ENCODE measurements around the gene AGR2.
A peak's percentile ranks its signal among the peaks of the same experiment; 100 is the strongest.

AGR2 gene

DNA sequence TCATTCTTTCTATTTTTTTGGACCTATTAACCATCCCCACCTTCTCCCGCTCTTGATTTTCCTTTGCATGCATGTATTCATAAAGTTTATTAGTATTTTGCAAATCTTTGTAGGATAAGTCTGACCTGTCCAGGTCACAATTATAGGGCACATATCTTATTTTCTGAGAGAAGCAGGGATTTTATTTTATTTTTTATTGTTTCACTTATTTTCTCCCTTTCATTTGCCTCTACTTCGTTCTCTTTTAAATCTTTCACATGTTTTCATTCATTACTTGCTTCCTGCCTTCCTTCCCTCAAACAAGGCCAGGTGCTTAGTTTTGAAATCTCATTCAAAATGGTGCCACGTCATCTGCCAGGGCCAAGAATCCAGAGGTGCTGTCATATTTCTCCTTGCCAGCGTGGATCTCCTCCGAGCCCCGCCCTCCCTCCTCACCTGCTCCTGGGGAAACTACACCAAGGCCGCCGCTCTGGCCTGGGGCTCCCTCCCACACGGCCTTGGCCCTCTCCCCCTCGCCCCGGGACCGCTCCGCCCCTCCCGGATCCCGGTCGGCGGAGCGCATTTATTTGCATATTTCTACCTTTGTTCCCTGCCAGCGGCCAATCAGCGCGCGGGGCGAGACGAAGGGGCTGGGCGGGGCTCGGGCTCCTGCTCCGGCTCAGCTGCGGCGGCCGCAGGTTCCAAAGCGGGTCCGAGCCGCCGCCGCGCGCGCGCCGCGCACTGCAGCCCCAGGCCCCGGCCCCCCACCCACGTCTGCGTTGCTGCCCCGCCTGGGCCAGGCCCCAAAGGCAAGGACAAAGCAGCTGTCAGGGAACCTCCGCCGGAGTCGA, 51.5 kb downstream of the AGR2 start, which contains the start of gene TSPAN13:
TSS of gene TSPAN13 (plus strand) at position 654 of the 830 bp plus-strand sequence. CDS start 213 bp downstream, outside the sequence.
- H3K4me3 ChIP-seq (ENCODE audit: low read length): peak within 1 kb of the TSS; percentile 50
- TF ChIP-seq ZNF274 (IDR thresholded peaks at IDR 0.05; ENCODE audit: low read depth, low read length): no peak

DNA sequence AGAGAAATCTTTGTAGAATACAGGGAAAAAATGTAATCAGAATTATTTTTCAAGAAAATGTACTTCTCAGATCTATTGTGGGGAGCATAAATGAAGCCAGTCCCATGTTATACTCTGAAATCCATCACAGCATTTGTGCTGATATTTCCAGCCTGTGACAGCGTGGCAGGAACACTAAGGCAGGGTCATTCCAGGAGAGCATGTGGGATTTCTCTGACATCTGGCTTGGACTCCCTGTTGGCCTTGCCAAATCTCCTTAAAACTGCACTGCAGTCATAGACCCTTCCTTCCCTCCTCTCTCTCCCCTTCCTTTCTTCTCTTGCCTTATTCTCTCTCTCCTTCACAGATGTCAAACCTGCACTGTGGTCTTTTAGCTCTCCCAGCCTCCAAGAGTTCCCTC, 57.7 kb downstream of the AGR2 start:
- no peak overlapping the region for H3K4me3 ChIP-seq (ENCODE audit: low read length)
- TF ChIP-seq ZNF274 (IDR thresholded peaks at IDR 0.05; ENCODE audit: low read depth, low read length): no peak

DNA sequence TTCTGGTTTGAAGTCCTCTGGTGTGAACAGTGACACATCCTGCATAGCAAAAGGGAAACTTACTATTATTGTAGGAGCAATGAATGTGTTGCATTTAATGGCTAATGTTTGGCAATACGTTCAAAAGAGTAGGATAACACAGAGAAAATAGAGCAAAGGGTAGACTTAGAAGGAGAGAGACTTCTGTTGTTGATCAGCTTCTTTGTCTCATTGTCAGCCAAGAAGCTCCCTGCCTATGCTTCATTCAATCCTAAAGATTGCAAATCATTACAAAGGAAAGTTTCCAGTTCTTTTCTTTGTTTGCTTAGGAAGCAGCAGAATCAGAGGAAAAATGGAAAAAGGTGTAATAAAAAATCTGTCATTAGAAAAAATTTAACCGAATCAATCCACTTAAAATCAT, 59.2 kb downstream of the AGR2 start:
- no peak for TF ChIP-seq ZNF274 (IDR thresholded peaks at IDR 0.05; ENCODE audit: low read depth, low read length)
- H3K4me3 ChIP-seq (ENCODE audit: low read length): no peak overlapping the region

DNA sequence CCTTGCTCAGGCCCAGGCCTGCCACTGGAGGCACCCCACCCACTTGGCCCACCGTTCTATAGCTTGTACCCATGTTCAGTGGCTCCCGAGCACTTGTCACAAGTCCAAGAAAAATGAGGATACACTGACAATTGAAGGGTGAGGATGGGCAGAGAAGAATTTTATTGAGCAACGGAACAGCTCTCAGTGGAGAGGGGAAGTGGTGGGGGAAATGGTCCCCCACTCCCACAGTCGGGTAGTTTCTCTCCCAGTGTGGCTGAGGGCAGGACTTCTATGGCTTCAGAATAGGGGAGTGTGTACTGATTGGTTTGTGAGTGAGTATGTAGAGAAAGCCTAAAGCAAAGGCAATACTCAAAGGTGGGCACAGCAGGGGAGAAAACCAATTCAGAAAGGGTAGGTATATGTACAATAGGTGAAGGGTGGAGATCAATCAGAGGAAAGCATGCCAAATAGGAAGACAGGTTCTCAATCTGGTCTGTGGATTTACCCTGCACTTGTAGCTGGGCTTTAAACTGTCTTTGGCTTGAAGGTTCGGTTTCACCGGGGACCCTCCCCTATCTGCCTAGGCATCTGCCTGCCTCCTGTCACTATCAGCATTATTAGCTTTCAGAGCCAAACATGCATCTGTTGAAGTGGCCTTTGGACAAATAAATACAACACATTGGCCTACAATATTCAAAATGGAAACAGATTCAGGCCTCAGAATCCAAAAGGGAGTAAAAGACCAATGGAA, 60.1 kb downstream of the AGR2 start:
- no peak for TF ChIP-seq ZNF274 (IDR thresholded peaks at IDR 0.05; ENCODE audit: low read depth, low read length)
- H3K4me3 ChIP-seq (ENCODE audit: low read length): no peak overlapping the region

DNA sequence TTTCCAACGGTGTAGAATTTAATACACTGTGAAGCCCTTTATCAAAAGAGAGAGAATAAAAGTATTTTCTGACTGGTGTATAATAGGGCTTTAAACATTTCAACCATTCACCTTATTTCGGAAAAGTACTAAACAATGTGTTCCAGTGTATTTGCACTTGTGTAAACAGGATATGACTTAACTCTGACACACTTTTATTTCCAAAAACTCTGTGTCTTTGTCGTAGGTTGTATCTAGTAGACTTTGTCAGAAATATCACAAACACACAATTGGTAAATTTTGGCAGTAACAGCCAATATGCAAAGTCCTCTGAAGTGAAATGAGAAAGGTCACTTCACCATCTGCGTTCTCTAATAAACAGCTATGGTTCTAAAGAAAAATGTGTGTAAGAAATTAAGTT, 61.6 kb downstream of the AGR2 start:
- H3K4me3 ChIP-seq (ENCODE audit: low read length): no peak overlapping the region
- TF ChIP-seq ZNF274 (IDR thresholded peaks at IDR 0.05; ENCODE audit: low read depth, low read length): no peak

DNA sequence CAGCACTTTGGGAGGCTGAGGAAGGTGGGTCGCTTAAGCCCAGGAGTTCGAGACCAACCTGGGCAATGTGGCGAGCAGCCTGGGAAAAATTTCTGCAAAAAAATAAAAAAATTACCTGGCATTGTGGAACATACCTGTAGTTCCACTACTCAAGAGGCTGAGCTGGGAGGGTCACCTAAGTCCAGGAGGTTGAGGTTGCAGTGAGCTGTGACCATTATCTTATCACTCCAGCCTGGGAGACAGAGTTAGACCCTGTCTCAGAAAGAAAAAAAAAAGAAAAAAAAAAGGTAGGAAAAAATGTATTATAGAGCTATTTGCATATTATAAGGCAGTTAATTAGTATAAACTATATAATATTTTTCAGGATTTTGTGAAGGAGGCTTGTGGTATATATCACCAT, 62.3 kb downstream of the AGR2 start:
- TF ChIP-seq ZNF274 (IDR thresholded peaks at IDR 0.05; ENCODE audit: low read depth, low read length): no peak
- H3K4me3 ChIP-seq (ENCODE audit: low read length): no peak overlapping the region

Measured in GM08714 (cell line).